ENCODE measurements around the gene CLSTN3.
A peak's percentile ranks its signal among the peaks of the same experiment; 100 is the strongest.

DNA sequence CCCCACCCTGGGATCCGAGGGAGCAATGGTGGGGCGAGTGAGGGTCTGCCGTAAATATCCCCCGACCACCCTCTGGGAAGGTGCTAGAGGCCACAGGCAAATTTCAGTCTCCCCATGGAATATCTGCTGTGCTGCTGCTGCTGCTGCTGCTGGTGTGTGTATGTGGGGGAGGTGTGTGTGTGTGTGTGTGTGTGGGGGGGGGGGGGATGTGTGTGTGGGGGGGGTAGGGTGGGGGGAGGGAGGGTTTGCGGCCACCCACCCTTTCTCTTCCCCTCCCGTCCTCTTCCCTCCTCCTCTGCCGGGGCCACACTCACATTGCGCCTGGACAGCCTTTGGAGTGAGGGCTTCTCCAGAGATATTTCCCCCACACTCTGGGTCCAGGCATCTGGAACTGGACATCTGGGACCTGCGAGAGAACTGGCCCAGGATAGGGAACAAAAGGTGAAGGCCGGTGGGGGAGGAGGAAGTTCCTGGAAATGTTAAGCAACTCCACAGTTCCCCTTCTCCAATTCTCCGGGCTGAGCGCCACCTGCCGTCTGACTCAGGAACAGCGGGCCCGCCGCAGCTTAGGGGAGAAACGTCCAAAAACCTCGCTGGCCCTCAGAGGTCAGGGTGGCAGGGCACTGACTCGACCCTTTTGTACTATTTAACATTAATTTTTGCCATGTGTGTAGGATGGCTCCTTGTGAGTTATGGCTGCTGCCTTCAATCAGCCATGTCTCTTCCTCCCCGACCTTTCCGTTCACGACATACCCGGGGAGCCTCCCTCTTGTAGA is 21.2 kb upstream of the CLSTN3 start, which contains the start of gene C1RL:
- no peak for TF ChIP-seq YBX1 (IDR thresholded peaks at IDR 0.05)
- TF ChIP-seq TAF1 (IDR thresholded peaks at IDR 0.05; ENCODE audit: borderline replicate concordance, low read depth, low read length): 0 out of 2 replicates have a peak, but pooled peaks have one; percentile 27
- TF ChIP-seq RCOR1 (conservative IDR thresholded peaks at IDR 0.05; ENCODE audit: low read depth, low read length): no peak
- no peak for TF ChIP-seq TCF12 (IDR thresholded peaks at IDR 0.05; ENCODE audit: low read depth, low read length)
- TF ChIP-seq, protein P1, sequence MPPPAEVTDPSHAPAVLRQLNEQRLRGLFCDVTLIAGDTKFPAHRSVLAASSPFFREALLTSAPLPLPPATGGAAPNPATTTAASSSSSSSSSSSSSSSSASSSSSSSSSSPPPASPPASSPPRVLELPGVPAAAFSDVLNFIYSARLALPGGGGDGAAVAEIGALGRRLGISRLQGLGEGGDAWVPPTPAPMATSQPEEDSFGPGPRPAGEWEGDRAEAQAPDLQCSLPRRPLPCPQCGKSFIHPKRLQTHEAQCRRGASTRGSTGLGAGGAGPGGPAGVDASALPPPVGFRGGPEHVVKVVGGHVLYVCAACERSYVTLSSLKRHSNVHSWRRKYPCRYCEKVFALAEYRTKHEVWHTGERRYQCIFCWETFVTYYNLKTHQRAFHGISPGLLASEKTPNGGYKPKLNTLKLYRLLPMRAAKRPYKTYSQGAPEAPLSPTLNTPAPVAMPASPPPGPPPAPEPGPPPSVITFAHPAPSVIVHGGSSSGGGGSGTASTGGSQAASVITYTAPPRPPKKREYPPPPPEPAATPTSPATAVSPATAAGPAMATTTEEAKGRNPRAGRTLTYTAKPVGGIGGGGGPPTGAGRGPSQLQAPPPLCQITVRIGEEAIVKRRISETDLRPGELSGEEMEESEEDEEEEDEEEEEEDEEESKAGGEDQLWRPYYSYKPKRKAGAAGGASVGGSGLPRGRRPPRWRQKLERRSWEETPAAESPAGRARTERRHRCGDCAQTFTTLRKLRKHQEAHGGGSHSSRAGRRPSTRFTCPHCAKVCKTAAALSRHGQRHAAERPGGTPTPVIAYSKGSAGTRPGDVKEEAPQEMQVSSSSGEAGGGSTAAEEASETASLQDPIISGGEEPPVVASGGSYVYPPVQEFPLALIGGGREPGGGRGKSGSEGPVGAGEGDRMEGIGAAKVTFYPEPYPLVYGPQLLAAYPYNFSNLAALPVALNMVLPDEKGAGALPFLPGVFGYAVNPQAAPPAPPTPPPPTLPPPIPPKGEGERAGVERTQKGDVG (CRISPR knock-in tag; IDR thresholded peaks at IDR 0.05): no peak
